DOHH2 (cell line): ENCODE measurements around the gene POLK.

ENCODE experiments used
- H3F3A ChIP-seq: fragments of 200-600 bp; sonication (generic), shearing (Covaris generic); 2 replicates; pipeline ENCODE4 v1.6.0; 2016; ENCODE audit warnings: antibody characterized with exemption, mild to moderate bottlenecking; ENCODE audit not compliant: control insufficient read depth, insufficient read depth
- H3K27ac ChIP-seq: fragments of 200-600 bp; sonication (generic); 2 replicates; pipeline ENCODE4 v1.5.1; 2014; ENCODE audit warnings: low read depth, mild to moderate bottlenecking, low read length, moderate library complexity
- H3K27me3 ChIP-seq: fragments of 200-600 bp; sonication (generic); 2 replicates; pipeline ENCODE4 v1.6.1; 2014; ENCODE audit warnings: mild to moderate bottlenecking, low read length, mixed read lengths; ENCODE audit not compliant: control insufficient read depth
- H3K36me3 ChIP-seq: fragments of 200-600 bp; sonication (generic); 2 replicates; pipeline ENCODE4 v1.6.1; 2014; ENCODE audit warnings: mild to moderate bottlenecking, low read length, moderate library complexity, mixed read lengths; ENCODE audit not compliant: control insufficient read depth
- H3K4me1 ChIP-seq: fragments of 200-600 bp; sonication (generic); 2 replicates; pipeline ENCODE4 v1.6.1; 2014; ENCODE audit warnings: mild to moderate bottlenecking, low read length, mixed read lengths; ENCODE audit not compliant: control insufficient read depth
- H3K4me2 ChIP-seq: fragments of 200-600 bp; sonication (generic); 2 replicates; pipeline ENCODE4 v1.6.0; 2014; ENCODE audit warnings: mild to moderate bottlenecking, low read length, moderate library complexity
- H3K4me3 ChIP-seq: fragments of 200-600 bp; sonication (generic); 2 replicates; pipeline ENCODE4 v1.5.1; 2014; ENCODE audit warnings: mild to moderate bottlenecking, low read length, mixed read lengths
- H3K79me2 ChIP-seq: fragments of 200-600 bp; sonication (generic); 2 replicates; pipeline ENCODE4 v1.6.1; 2014; ENCODE audit warnings: mild to moderate bottlenecking, low read length, mixed read lengths; ENCODE audit not compliant: control insufficient read depth
- H3K9me2 ChIP-seq: fragments of 200-600 bp; sonication (generic); replicated peaks from 2 replicates; pipeline ENCODE4 v1.6.1; 2014; ENCODE audit warnings: mild to moderate bottlenecking, low read length, mixed read lengths; ENCODE audit not compliant: control insufficient read depth
- H3K9me3 ChIP-seq: fragments of 200-600 bp; sonication (generic); 2 replicates; pipeline ENCODE4 v1.6.1; 2014; ENCODE audit warnings: antibody characterized with exemption, low read length, mixed read lengths; ENCODE audit not compliant: control insufficient read depth, insufficient read depth
- H4K20me1 ChIP-seq: fragments of 200-600 bp; sonication (generic); 2 replicates; pipeline ENCODE4 v1.6.0; 2014; ENCODE audit warnings: low read depth, mild to moderate bottlenecking, antibody characterized with exemption, low read length, moderate library complexity; ENCODE audit not compliant: control insufficient read depth, insufficient read depth
- EZH2phosphoT487 ChIP-seq: fragments of 200-600 bp; sonication (generic); IDR thresholded peaks from 2 replicates; pipeline ENCODE4 v1.6.1; 2017; ENCODE audit warnings: borderline replicate concordance, mild to moderate bottlenecking, antibody characterized with exemption, low read length, moderate library complexity, mixed read lengths
- TF ChIP-seq, protein P1 (sequence below): fragments of 200-600 bp; sonication (generic); IDR thresholded peaks from one replicate; pipeline ENCODE4 v1.5.1; 2014; ENCODE audit warnings: antibody characterized with exemption, mild to moderate bottlenecking, low read depth, low read length; ENCODE audit not compliant: poor library complexity, severe bottlenecking

Gene POLK

DNA sequence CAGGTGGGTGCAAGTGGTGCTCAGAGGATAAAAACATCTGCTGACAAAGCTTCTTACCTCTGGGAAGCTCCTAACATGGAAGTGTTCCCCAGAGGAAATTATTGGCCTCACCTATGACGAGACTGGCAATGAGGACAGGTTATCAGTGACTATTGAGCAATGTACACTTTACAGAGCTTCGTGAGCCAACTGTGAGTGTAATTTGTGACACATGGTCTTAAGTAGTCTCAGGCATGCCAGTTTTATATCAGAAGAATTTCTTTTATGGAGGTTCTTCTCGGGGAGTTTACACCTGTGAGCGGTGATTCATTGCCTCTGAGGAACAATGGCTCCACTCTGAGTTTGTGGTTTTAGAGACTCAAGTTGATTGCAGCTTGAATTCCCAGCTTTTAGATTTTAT is 110.9 kb downstream of the POLK start:
- H3K9me2 ChIP-seq = no peaks in the 10 kb centered on the region

DNA sequence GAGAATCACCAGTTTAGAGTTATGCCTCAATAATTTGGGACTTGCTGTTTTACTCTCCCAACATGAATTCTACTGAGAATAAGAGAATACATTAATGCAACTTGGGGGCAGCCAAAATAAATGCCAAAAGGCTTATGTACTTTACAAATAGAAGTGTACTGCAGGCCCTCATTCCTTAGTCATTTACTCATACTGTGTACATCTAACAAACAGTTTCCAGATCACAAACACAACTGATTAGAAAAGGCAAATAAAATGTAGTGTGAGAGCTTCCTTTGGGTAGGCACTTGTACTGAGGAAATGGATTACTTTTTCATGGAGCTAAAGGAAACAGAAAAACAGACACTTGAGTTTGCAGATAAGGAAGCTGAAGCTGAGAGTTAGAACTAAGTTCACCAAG is 112.2 kb downstream of the POLK start:
- TF ChIP-seq EZH2phosphoT487 = no peak
- TF ChIP-seq, protein P1, sequence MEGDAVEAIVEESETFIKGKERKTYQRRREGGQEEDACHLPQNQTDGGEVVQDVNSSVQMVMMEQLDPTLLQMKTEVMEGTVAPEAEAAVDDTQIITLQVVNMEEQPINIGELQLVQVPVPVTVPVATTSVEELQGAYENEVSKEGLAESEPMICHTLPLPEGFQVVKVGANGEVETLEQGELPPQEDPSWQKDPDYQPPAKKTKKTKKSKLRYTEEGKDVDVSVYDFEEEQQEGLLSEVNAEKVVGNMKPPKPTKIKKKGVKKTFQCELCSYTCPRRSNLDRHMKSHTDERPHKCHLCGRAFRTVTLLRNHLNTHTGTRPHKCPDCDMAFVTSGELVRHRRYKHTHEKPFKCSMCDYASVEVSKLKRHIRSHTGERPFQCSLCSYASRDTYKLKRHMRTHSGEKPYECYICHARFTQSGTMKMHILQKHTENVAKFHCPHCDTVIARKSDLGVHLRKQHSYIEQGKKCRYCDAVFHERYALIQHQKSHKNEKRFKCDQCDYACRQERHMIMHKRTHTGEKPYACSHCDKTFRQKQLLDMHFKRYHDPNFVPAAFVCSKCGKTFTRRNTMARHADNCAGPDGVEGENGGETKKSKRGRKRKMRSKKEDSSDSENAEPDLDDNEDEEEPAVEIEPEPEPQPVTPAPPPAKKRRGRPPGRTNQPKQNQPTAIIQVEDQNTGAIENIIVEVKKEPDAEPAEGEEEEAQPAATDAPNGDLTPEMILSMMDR = no peak
- Histone ChIP-seq H3K4me3 (no peak overlapping the region), H4K20me1 (no peaks in the 10 kb centered on the region), H3K79me2 (no peaks in the 10 kb centered on the region), H3K27me3 (no peaks in the 10 kb centered on the region), H3K4me1 (peaks cover 3% of the 10 kb centered on the region), H3K27ac (no peak overlapping the region), H3K9me3 (no peaks in the 10 kb centered on the region), H3K36me3 (no peaks in the 10 kb centered on the region), H3K9me2 (no peaks in the 10 kb centered on the region), H3F3A (no peaks in the 10 kb centered on the region), H3K4me2 (no peak overlapping the region)

More for the DNA sequence above, 110.9 kb downstream of the POLK start:
- Histone ChIP-seq H3K79me2 (no peaks in the 10 kb centered on the region), H3K4me2 (no peak overlapping the region), H3K27me3 (no peaks in the 10 kb centered on the region), H3F3A (no peaks in the 10 kb centered on the region), H3K4me3 (no peak overlapping the region), H3K36me3 (no peaks in the 10 kb centered on the region), H3K4me1 (peaks cover 3% of the 10 kb centered on the region), H3K27ac (no peak overlapping the region), H3K9me3 (no peaks in the 10 kb centered on the region), H4K20me1 (no peaks in the 10 kb centered on the region)
- TF ChIP-seq EZH2phosphoT487 = no peak
- TF ChIP-seq, protein P1 = no peak

DNA sequence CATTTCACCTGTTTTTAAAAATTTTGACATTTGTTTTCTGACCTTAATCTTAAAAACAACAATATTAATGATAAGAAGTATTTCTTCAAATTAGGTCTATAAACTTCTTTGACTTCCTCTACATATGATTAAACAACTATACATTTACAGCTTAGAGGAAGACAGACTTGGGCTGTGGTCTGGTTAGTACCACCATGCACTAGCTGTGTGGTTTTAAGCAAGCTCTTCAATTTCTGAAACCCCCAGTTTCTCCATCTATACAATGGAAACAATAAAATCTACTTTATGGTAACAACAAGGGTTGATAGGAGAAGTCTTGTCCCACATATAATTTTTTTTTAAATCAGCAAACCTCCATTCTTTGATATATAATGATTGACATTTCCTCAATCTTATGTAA is 115.3 kb downstream of the POLK start:
- H3K27ac ChIP-seq = no peak overlapping the region
- no peak overlapping the region for H3K4me2 ChIP-seq
- H3K4me1 ChIP-seq = peaks cover 3% of the 10 kb centered on the region
- no peaks in the 10 kb centered on the region for H3K79me2 ChIP-seq
- no peaks in the 10 kb centered on the region for H3K36me3 ChIP-seq
- TF ChIP-seq, protein P1 = no peak
- no peak for TF ChIP-seq EZH2phosphoT487
- no peaks in the 10 kb centered on the region for H3K27me3 ChIP-seq
- no peaks in the 10 kb centered on the region for H3K9me2 ChIP-seq
- H3K9me3 ChIP-seq = no peaks in the 10 kb centered on the region
- no peaks in the 10 kb centered on the region for H3F3A ChIP-seq
- no peak overlapping the region for H3K4me3 ChIP-seq
- H4K20me1 ChIP-seq = no peaks in the 10 kb centered on the region

DNA sequence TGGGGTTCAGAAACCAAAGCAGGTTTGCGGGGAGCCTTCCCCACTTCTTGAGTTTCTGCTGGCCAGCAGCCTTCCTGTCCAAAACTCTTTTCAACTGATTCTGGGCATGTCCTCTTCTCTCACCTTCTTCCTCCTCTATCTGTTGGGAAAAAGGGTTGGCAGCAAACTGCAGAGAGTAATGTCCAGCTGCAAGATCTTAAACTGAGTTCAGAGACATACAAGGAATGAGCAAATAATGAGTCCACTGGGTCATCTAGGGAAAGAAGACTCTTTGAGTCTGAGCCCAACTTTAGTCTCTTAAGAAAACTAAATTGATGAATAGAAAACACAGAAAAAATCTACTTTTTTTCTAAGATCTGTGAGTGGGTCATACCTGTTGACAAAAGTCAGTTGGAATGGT is 116.1 kb downstream of the POLK start:
- Histone ChIP-seq H3K27me3 (no peaks in the 10 kb centered on the region), H3K36me3 (no peaks in the 10 kb centered on the region), H3K4me3 (no peak overlapping the region), H3K79me2 (no peaks in the 10 kb centered on the region), H3K9me3 (no peaks in the 10 kb centered on the region), H3K27ac (no peak overlapping the region), H3F3A (no peaks in the 10 kb centered on the region), H3K4me2 (no peak overlapping the region), H3K9me2 (no peaks in the 10 kb centered on the region), H4K20me1 (no peaks in the 10 kb centered on the region), H3K4me1 (peaks cover 3% of the 10 kb centered on the region)
- TF ChIP-seq EZH2phosphoT487 = no peak
- TF ChIP-seq, protein P1 = no peak
